Suppressor macrophage (primary cell): ENCODE data around the gene TMEM240.
"Not testable (repeated sequence)": the region's sequence is repeated elsewhere in the genome, so short reads cannot be mapped to it uniquely, and the experiment has no call there.

Experiments used
- DNase-seq, 4 experiments: peaks; one replicate each; pipeline ENCODE4 v3.0.0-alpha.2; 2020 to 2022

Gene TMEM240

GRCh38 chr1:1490633-1491230 is 49.7 kb downstream of the TMEM240 start:
- no peak for DNase-seq

GRCh38 chr1:1489861-1490260 is 50.6 kb downstream of the TMEM240 start:
- no peak for DNase-seq

GRCh38 chr1:1489231-1489630 is 51.2 kb downstream of the TMEM240 start:
- no peak for DNase-seq

GRCh38 chr1:1487701-1488100 is 52.7 kb downstream of the TMEM240 start:
- no peak for DNase-seq

- DNase-seq = not testable (repeated sequence)
Measured at GRCh38 chr1:1485755-1486317, 54.6 kb downstream of the TMEM240 start.

- not testable (repeated sequence) for DNase-seq
Measured at GRCh38 chr1:1484976-1485750, 55.3 kb downstream of the TMEM240 start.
